Measurements from ENCODE around the gene SBK3. TPM values are rescaled to one million over a fixed set of nuclear protein-coding genes. Genes with fewer than 3 reads are reported as not detected.
"Not testable (repeated sequence)": the region's sequence is repeated elsewhere in the genome, so short reads cannot be mapped to it uniquely, and the experiment has no call there.

SBK3 gene
- total RNA-seq, 1 experiment from 2014 or later, result 0.53 TPM

GRCh38 chr19:55578031-55578760 is 32.9 kb upstream of the SBK3 start:
- DNase-seq (ENCODE audit: low spot score), result no peak

GRCh38 chr19:55576746-55577145 is 31.4 kb upstream of the SBK3 start:
- no peak for DNase-seq (ENCODE audit: low spot score)

- DNase-seq (ENCODE audit: low spot score), result not testable (repeated sequence)
Observed at GRCh38 chr19:55573929-55574328, 28.6 kb upstream of the SBK3 start.

DNA sequence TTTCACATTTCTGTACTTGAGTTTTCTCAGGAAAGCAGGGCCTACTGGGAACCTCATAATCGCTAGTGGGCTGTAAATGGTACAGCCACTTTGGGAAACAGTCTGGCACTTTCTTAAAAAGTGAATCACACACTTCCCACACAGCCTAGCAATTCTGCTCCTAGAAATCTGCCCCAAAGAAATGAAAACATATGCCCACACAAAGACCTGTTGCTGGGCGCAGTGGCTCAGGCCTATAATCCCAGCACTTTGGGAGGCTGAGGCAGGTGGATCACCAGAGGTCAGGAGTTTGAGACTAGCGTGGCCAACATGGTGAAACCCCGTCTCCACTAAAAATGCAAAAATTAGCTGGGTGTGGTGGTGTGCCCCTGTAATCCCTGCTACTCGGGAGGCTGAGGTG is 24.1 kb upstream of the SBK3 start:
- DNase-seq (ENCODE audit: low spot score), result not testable (repeated sequence)

DNA sequence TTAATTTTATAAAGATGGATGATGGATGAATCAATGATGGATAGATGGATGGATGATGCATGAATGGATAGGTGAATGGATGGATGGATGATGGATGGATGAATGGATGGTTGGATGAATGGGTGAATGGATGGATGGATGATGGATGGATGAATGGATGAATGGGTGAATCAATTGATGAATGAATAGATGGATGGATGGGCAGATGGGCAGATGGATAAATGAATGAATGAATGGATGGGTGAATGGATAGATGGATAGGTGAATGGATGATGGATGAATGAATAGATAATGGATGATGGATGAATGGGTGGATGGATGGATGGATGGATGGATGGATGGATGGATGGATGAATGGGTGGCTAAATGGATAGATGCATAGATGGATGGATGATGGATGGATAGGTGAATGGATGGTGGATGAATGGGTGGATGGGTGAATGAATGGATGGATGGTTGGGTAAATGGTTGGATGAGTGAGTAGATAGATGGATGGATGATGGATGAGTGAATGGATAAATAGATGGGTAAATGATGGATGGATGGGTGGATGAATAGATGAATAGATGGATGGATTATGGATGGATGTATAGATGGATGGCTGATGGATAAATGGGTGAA is 22.5 kb upstream of the SBK3 start:
- no peak for DNase-seq (ENCODE audit: low spot score)

- DNase-seq (ENCODE audit: low spot score), result no peak
Observed at GRCh38 chr19:55566823-55567222, 21.5 kb upstream of the SBK3 start.

DNA sequence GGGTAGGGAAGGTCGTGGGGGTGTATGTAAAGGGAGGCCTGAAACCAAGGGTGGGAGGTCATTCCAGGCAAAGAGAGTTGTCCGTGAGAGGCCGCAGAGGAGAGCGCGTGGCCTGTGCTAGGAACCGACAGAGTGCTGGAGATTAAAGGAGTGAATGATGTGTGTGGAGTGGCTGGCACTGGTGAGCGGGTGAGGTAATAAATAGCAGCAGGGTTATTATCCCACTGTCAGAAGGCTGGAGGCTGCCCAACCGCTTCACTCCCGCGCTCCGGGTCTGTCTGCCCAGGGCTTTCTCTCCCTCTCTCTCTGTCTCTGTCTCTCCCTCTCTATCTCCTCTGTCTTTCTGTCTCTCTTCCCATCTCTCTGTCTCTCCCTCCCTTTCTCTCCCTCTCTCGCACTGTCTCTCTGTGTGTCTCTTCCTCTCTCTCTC is 17.9 kb upstream of the SBK3 start:
- no peak for DNase-seq (ENCODE audit: low spot score)

GRCh38 chr19:55559684-55560083 is 14.3 kb upstream of the SBK3 start:
- DNase-seq (ENCODE audit: low spot score), result no peak

- no peak for DNase-seq (ENCODE audit: low spot score)
Observed at GRCh38 chr19:55554741-55555152, 9.4 kb upstream of the SBK3 start.

DNA sequence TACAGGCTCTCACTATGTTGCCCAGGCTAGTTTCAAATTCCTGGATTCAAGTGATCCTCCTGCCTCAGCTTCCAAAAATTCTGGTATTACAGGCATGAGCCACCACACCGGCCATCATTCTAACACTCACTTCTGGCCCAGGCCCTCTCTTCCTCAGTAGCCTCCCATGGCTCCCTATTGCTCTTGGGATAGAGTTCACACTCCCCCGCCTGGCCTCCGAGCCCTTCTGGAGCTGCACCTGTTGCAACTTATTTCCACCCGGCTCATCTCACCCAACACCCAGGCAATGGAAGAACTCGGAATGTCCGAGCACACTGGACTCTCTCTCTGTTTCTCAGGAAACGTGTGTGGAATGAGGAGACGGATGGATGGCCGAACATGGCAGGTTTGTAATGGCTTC is 9.0 kb upstream of the SBK3 start:
- no peak for DNase-seq (ENCODE audit: low spot score)

DNA sequence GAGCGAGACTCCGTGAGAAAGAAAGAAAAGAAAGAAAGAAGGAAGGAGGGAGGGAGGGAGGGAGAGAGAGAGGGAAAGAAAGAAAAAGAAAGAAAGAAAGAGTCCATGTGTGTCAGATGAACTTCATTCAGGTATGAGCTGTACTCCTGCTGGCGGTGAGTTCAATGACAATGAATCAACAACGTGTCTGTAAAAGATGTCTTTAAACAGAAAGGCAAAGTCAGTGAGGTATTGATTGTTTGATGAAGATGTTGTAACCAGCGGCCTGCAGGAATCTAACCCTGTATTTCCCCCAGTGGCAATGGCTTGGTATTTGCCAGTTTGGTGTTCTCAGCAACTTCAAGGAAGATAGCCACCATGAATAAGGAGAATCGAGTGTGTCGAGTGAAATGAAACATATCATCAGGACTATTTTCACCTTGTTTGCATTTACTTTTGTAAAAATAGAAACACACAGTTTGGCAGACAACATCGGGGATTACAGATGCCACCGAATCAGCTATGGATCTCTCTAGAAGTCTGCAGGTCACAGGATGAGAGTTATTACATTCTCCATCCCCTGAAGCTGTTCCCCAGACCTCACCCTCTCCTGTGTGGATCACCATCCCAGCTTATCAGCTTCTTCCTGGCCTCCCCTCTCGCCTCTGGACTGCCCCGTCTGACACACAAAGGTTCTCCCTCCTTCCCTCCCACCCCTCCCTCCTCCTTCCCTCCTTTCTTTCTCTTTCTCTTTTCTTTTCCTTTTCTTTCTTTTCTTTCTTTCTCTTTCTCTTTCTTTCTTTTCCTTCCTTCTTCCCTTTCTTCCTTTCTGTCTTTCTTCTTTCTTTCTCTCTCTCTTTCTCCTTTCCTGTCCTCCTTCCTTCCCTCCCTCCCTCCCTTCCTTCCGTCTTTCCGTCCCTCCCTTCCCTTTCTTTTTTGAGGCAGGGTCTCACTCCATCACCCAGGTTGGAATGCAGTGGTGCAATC is 8.2 kb upstream of the SBK3 start:
- peak; percentile 61 for DNase-seq (ENCODE audit: low spot score)

GRCh38 chr19:55552620-55553019 is 7.3 kb upstream of the SBK3 start:
- no peak for DNase-seq (ENCODE audit: low spot score)

GRCh38 chr19:55552206-55552605 is 6.9 kb upstream of the SBK3 start:
- no peak for DNase-seq (ENCODE audit: low spot score)

DNA sequence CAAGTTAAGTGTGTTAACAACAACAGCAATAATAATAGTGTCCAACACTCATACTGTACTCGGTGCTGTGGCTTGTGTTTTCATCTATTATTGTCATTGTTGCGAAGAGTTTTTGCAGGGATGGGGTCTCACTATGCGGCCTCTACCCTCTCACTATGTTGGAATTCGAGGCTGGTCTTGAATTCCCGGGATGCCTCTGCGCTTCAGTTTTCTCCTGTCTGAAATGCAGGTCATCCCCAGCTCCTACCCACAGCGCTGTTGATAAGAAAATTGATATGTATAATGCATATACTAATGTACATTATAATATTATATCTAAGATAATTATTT is 4.9 kb upstream of the SBK3 start:
- DNase-seq (ENCODE audit: low spot score), result no peak

GRCh38 chr19:55549500-55550320 is 4.4 kb upstream of the SBK3 start:
- DNase-seq (ENCODE audit: low spot score), result peak; percentile 73

DNA sequence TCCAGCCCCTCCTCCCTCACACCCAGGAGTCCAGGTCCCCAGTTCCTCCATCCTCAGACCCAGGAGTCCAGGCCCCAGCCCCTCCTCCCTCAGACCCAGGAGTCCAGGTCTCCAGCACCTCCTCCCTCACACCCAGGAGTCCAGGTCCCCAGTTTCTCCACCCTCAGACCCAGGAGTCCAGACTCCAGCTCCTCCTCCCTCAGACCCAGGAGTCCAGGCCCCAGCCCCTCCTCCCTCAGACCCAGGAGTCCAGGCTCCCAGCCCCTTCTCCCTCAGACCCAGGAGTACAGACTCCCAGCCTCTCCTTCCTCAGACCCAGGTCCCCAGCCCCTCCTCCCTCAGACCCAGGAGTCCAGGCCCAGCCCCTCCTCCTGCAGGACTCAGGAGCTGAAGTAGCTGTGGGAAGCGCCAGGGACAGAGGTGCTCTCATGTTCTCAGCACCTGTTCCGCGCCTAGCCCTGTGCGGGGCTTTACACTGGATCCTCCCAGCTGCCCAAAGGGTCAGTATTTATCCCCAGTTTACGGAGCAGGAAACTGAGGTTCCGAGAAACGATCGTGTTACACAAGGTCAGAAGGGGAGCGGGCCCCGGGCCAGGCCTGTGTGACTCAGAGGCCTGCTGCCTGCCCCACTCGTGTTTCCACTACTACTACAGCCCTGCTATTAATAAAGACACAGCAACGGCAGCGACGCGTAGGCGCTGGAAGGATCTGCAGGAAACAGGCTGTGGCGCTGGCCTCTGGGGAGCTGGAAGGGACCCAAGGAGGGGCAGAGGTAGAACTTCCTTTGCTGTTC is 1.7 kb upstream of the SBK3 start:
- DNase-seq (ENCODE audit: low spot score), result peak; percentile 80

DNA sequence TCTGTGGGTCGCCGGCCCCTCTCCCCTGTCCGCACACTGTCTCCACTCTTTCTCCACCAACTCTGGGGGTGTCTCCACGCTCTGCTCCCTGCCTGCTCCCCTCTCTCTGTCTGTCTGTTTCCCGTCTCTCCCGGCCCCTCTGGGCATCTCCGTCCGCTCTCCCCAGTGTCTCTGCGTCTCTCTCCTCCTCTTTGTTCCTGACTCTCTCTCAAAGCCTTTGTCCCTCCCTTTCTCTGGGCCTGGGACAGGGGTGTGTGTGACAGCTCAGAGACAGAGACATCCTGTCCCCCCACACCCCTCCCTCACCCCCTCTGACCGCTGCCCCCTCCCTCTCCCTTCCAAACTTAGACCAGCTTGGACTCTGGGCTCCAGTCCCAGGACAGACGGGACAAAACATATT is 668 bp upstream of the SBK3 start:
- DNase-seq (ENCODE audit: low spot score), result no peak

- DNase-seq (ENCODE audit: low spot score), result no peak
Observed at GRCh38 chr19:55544776-55545439, 435 bp downstream of the SBK3 start.

- DNase-seq (ENCODE audit: low spot score), result no peak
Observed at GRCh38 chr19:55544014-55544413, 1.3 kb downstream of the SBK3 start.

- no peak for DNase-seq (ENCODE audit: low spot score)
Observed at GRCh38 chr19:55543567-55543966, 1.8 kb downstream of the SBK3 start.

Measured in HT-29 (cell line).